WI38 (cell line): ENCODE measurements around the gene TAS1R2.

Source experiments
- H3K4me3 ChIP-seq: 2 replicates; pipeline ENCODE4 v1.5.1; 2011; ENCODE audit warnings: low read depth, mild to moderate bottlenecking, control low read depth, low read length
- TF ChIP-seq, protein P1 (sequence below): IDR thresholded peaks from 2 replicates; pipeline ENCODE4 v1.5.1; 2012; ENCODE audit warnings: low read depth, mild to moderate bottlenecking, control low read depth, low read length

Gene TAS1R2

DNA sequence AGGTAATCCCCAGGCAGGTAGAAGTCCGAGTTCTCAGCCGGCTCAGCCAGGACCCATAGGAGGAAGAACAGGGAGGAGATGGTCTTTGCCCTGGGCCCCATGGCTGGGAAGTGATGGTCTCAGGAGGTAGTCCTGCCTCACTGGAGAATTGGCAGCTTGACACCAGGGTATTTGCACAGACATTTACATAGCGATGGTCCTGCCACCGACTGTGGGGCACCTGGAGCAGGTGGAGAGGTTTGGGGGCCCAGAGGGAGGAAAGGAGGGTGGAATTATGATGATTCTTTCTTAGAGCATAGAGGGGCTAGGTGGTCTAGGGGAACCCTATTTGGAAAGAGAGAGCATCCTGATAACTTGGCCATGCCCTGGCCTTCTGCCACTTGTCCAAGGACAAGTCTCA is at the start of gene TAS1R2:
TAS1R2 (minus strand) TSS at position 101 of the 400 bp plus-strand sequence; CDS start at position 101, 0 bp downstream.
- TF ChIP-seq, protein P1, sequence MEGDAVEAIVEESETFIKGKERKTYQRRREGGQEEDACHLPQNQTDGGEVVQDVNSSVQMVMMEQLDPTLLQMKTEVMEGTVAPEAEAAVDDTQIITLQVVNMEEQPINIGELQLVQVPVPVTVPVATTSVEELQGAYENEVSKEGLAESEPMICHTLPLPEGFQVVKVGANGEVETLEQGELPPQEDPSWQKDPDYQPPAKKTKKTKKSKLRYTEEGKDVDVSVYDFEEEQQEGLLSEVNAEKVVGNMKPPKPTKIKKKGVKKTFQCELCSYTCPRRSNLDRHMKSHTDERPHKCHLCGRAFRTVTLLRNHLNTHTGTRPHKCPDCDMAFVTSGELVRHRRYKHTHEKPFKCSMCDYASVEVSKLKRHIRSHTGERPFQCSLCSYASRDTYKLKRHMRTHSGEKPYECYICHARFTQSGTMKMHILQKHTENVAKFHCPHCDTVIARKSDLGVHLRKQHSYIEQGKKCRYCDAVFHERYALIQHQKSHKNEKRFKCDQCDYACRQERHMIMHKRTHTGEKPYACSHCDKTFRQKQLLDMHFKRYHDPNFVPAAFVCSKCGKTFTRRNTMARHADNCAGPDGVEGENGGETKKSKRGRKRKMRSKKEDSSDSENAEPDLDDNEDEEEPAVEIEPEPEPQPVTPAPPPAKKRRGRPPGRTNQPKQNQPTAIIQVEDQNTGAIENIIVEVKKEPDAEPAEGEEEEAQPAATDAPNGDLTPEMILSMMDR = no peak

DNA sequence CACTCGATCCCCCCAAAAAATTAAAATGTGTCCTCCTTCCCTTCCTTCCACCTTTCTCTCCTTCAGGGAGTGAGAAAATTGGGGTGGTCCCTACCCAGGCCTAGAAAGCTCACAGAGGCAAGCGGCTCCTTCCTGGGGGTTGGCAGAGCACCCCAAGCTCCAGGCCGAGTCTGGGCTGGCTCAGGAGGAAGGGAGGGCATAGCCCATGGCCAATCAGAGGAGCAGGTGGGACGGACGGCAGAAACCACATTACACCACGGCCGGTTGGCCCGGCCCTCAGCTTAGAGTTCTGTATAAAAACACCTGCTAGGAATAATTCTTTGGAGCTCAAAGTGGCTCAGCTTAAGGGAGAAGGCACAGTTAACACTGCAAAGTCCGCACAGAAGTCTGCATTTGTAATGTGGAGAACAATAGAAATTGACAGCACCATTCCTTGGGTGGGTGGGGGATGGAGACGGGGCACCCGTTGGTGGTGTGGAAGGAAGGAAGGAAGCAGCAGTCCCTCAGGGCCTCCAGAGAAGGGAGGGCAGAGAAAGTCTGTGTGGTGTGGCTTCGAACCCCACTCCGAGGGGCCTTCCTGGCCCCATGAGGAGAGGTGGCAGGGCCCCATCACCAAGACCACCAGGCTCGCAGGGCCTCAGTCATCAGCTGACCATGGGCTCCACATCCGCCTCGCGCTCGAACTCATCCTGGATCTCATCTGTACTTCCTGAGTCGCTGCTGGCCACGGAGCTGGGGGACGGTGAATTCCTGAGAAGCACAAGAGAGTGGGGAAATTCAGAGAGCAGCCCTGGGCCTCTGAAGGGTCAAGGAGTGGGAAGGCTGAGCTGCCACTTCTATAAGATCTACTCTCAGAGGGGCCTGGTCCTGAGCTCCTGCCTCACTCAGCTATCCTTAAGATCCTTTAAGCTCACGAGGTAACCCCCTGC is 48.7 kb upstream of the TAS1R2 start:
- TF ChIP-seq, protein P1 = no peak
- H3K4me3 ChIP-seq = no peak overlapping the region

More for the DNA sequence above, at the start of gene TAS1R2:
- H3K4me3 ChIP-seq = no peak within 1 kb of the TSS

DNA sequence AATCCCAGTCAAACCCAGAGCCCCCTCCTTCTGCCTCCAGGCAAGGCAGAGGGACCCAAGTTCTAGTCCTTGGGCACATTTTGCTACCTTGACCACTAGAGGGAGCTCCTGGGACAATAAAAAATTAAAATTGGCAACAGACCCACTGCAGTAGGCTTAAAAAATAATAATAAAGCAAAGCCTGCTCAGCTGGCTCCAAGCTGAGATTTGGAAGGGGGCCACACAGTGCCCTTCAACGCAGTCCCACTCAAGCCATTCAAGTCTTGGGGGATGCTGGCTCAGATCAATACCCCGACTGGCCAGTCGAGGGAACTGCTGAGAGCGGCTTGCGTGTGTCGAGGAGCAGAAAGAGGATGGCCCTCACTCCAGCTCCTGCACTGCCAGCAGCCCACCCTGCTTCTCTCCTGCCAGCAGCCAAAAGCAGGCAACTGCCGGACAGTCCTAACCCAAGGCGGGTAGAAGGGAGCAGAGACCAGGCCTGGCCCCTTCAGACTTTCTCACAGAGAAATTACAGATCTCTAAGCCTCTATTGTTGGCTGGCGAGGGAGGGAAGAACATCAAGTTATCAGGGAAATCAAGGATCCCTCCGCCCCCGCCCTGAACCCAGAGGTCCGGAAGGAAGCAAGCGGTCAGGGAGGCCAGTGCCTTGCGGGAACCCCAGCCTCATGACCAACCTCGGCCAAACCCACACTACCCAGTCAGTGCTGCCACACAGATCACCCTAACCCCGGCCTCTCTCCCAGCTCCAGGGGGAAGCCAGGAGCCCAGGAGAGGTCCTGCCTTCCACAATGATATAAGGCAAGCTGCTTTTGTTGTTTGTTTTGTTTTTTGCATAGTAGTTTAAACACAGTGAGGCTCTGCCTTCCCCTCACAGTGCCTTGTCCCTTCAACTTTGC is 47.8 kb upstream of the TAS1R2 start:
- no peak overlapping the region for H3K4me3 ChIP-seq
- TF ChIP-seq, protein P1 = peak; percentile 70

DNA sequence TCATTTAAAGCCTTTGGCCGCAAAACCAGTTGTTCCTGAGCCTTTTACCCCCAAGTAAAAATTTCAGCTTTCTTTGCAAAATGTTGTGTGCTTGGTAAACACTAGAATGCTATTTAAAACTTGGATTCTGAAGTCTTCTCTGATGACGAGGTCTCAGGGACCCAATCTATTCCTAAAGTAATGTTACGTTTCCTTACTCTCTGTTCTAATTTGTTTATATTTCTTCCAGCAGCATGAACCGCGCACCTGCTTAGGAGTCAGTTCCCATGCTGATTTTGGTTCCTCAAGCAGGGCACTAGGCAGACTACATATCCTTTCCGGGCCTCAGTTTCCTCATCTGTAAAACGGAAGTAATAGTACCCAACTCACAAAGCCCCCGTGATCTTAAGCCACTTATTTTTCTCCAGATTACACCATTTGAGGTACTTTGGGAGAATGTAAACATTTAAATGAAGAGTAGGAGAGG is 43.9 kb upstream of the TAS1R2 start:
- peak overlapping the region; percentile 81 for H3K4me3 ChIP-seq
- TF ChIP-seq, protein P1 = no peak

DNA sequence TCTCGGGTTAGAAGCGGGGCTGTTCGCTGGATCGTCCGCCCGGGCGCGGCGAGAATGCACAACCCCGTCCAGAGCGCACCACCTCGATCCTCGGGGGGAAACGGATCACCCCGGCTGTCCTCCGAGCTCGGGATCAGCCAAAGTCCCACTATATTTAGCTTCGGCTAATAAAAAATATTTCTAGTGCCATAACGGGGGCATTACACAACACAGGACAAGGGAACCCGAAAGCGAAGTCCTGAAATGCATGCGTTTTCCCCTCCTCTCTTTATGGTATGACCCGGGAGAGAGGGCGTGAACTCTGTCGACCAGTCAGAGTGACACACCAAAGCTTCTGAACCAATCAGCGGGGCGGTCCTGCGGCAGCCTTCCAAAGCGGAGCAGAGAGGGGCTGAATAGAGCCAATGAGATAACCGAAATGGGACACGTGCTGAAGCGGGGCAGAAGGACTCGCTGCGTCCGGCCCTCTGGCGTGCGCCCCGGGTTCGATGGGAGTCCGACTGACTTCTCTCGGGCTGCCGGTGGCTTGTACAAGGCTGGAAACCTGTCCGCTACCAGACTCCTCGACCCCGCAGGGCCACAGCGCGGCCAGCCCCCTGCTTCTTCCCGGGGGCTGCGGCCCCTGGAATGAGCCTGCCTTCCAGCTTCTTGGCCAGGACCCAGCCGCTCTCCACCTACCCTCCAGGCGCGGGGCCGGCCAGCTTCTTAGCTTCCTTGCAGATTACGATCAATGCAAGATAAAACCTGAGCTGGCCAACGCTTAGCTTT is 43.2 kb upstream of the TAS1R2 start, which contains the start of gene ALDH4A1:
ALDH4A1 (minus strand) TSS at position 33 of the 768 bp plus-strand sequence; CDS start at position 1, 32 bp downstream.
- H3K4me3 ChIP-seq = peak within 1 kb of the TSS; percentile 81
- TF ChIP-seq, protein P1 = no peak

DNA sequence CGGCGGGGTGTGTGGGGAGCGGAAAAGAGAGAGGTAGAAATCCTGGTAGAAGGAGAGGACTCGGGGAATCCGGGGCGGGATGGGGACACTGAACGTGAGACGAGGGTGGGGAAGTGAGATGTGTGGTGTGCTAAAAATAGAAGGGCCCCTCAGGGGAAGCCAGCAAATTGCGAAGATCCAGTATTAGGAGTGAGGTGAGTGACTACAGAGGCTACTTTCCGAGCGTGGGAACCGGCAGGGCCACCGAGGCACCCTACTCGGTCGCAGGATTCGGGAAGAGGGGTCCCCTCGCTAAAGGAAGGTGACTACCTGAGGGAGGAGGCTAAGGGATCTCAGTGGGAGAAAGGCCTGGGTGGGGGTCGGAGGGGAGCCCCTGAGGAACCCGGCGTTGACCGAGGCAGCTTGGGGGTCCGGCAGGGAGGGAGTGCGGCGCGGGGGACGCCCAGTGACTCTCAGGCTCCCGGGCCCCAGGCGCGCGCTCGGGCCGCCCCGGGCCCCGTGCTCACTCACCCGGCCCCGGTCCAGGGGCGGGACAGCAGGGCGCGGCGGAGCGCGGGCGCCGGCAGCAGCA is 42.6 kb upstream of the TAS1R2 start:
- TF ChIP-seq, protein P1 = no peak
- peak overlapping the region; percentile 81 for H3K4me3 ChIP-seq
